ENCODE measurements around the gene PLCL2.

PLCL2 gene

DNA sequence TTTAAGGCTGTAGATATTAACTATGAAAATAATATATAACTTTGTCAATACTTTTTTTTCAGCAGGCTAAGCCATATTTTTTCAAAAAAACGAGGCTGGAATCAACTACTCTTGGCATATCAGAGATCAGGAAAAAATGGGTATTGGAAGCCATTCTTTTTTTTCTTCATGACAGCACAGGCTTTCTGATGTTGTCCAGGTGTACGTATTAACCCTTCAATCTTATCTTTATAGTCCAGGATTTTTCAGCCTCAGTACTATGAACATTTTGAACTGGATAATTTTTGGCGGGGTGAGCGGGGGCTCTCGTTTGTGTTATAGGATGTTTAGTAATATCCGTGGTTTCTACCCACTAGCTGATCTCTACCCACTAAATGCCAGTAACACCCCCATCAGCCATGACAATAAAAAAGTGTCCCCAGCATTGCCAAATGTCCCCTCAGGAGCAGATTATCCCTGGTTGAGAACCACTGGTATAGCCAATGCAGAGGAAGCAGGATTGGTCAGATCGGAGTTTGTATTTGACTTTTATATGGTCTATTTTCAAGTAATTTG lies 52.0 kb downstream of the PLCL2 start:
- CTCF ChIA-PET = no interaction called here
- DNase-seq (ENCODE audit: low read depth, low spot score) = no peak
- H3K4me3 ChIP-seq (ENCODE audit: low read depth, low read length) = no peak overlapping the region
- TF ChIP-seq, protein P1, sequence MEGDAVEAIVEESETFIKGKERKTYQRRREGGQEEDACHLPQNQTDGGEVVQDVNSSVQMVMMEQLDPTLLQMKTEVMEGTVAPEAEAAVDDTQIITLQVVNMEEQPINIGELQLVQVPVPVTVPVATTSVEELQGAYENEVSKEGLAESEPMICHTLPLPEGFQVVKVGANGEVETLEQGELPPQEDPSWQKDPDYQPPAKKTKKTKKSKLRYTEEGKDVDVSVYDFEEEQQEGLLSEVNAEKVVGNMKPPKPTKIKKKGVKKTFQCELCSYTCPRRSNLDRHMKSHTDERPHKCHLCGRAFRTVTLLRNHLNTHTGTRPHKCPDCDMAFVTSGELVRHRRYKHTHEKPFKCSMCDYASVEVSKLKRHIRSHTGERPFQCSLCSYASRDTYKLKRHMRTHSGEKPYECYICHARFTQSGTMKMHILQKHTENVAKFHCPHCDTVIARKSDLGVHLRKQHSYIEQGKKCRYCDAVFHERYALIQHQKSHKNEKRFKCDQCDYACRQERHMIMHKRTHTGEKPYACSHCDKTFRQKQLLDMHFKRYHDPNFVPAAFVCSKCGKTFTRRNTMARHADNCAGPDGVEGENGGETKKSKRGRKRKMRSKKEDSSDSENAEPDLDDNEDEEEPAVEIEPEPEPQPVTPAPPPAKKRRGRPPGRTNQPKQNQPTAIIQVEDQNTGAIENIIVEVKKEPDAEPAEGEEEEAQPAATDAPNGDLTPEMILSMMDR (IDR thresholded peaks at IDR 0.05; ENCODE audit: insufficient read depth, low read length, missing control alignments) = no peak
- POLR2A ChIA-PET = no interaction called here

DNA sequence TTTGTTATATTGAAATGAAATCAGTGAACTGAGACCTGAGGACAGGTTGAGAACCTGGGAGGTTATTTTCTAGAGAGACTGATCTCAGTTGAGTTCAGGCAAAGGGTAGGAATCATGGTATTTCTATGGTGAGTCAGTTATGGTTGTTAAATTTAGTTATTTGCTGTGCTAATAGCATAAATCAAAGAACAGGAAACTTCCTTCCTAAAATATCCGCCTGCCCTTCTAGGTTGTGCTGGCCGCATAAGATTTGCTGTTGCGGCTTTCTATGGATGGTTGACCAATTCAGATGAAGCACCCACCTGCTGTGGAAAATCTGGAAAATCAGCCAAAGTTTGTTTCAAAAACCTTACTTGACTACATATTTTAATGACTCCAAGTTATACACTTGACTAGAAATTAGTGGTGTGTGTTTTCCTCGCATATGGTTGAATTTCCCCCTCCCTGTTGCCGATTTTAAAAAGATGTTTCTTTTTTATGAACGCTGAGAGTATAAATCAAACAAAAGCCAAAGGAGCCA lies 52.6 kb downstream of the PLCL2 start:
- POLR2A ChIA-PET = no interaction called here
- no peak for DNase-seq (ENCODE audit: low read depth, low spot score)
- TF ChIP-seq, protein P1 (IDR thresholded peaks at IDR 0.05; ENCODE audit: insufficient read depth, low read length, missing control alignments) = no peak
- CTCF ChIA-PET = interaction anchor here (1.1 to 1.4 kb wide), 2 partner anchors 9 to 336 kb away, joined by 3 read pairs; no protein-coding TSS in a partner anchor
- no peak overlapping the region for H3K4me3 ChIP-seq (ENCODE audit: low read depth, low read length)

DNA sequence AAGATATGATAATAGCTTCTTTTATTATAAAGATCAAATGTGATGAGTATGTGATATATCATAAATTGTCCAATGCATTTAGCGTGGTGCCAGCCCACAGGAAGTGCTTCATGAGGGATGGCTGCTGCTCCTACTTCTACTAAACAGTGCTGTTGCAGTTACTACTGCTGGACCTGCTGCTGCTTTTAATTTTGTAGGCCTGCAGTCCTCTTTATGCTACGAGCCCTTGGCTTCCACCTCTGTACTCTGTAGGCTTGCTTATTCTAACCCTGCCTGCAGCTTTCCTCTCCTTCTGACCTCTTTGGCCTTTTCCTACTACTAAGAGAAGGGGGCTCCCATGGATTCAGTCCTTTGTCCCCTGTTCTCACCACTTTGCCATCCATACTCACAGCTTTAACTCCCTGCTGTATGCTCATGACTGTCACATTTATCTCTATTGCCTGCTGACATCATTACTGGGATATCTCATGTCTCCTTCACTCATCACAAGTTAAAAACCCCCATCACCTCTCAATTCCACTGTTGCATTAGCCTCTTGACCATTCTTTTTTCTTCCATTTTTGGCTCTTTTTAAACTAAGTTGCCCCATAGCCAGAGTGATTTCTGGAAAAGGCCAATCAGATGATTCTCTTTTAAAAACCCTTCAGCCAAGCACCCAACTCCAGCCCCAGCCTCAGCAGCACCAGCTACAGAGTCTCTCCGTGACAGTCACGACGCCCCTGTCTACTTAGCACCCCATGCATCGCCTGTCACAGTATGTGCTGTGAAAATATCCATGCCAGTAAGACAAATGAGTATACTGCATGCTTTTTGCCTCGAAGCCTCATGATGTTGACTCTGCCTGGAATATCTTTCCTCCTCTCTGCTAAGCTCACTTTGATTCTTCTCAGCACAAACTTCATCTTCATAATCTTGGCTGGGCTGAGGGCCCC lies 56.3 kb downstream of the PLCL2 start:
- ChIA-PET CTCF (no interaction called here), POLR2A (no interaction called here)
- H3K4me3 ChIP-seq (ENCODE audit: low read depth, low read length) = no peak overlapping the region
- TF ChIP-seq, protein P1 (IDR thresholded peaks at IDR 0.05; ENCODE audit: insufficient read depth, low read length, missing control alignments) = no peak
- no peak for DNase-seq (ENCODE audit: low read depth, low spot score)

DNA sequence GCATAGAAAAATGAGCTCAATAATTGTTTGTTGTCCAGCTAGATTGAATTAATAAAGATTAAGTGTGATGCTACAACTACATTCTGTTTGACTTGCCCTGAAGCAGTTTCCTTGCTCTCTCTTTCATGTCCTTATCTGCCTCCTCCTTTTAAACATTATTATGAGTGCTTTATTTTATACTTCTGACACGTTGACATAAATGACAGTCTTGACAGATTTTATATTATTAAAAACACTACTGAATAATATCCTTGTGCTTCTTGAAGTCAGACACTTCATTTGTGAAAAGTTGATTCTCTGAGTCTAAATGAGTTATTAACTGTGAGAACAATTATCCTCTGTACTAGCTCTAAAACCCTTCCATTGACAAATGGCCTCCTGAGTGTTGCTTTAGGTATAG lies 58.2 kb downstream of the PLCL2 start:
- TF ChIP-seq, protein P1 (IDR thresholded peaks at IDR 0.05; ENCODE audit: insufficient read depth, low read length, missing control alignments) = no peak
- ChIA-PET CTCF (interaction anchor here (1.0 kb wide), 1 partner anchor 341 kb away, joined by 3 read pairs; no protein-coding TSS in a partner anchor), POLR2A (no interaction called here)
- H3K4me3 ChIP-seq (ENCODE audit: low read depth, low read length) = no peak overlapping the region
- DNase-seq (ENCODE audit: low read depth, low spot score) = no peak

DNA sequence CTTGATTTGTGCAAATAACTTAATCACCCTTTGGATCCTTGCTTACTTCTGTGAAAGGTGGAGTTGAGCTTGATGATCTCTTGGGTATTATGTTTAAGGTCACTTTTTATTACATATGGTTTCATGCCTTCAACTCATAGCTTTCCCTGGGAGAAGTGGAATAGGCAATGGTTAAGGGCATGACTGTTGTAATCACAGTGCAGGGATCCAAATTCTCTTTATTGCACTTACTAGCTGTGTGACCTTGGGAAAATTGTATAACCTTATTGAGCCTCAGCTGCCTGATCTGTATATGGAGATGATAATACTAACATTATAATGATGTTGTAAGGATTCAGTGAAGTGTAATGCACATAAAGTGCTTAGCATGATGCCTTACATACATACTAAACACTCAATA lies 59.1 kb downstream of the PLCL2 start:
- TF ChIP-seq, protein P1 (IDR thresholded peaks at IDR 0.05; ENCODE audit: insufficient read depth, low read length, missing control alignments) = no peak
- no peak overlapping the region for H3K4me3 ChIP-seq (ENCODE audit: low read depth, low read length)
- DNase-seq (ENCODE audit: low read depth, low spot score) = no peak
- ChIA-PET CTCF (interaction anchor here (1.0 kb wide), 1 partner anchor 342 kb away, joined by 3 read pairs; no protein-coding TSS in a partner anchor), POLR2A (no interaction called here)

DNA sequence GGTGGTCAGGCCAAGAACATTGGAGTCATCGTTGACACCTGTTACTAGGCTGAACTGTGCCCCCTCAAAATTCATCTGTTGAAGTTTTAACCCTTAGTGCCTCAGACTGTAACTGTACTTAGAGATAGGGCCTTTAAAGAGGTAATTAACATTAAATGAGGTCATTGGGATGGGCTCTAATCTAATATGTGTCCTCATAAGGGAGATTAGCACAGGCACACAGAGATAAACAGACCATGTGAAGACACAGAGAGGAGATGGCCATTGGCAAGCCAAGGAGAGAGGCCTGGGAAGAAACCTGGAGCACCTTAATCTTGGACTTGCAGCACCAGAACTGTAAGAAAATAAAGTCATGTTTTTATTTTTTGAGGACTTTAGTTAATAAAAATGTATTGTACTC lies 59.6 kb downstream of the PLCL2 start:
- TF ChIP-seq, protein P1 (IDR thresholded peaks at IDR 0.05; ENCODE audit: insufficient read depth, low read length, missing control alignments) = no peak
- POLR2A ChIA-PET = no interaction called here

More for the DNA sequence above, 59.6 kb downstream of the PLCL2 start:
- DNase-seq (ENCODE audit: low read depth, low spot score) = no peak
- CTCF ChIA-PET = no interaction called here
- H3K4me3 ChIP-seq (ENCODE audit: low read depth, low read length) = no peak overlapping the region
